GM19025 (cell line): ENCODE results near the gene KCND2.
"Not testable (repeated sequence)": the region's sequence is repeated elsewhere in the genome, so short reads cannot be mapped to it uniquely, and the experiment has no call there.

Experiments used
- ATAC-seq: cut with Tn5 transposase; IDR thresholded peaks from one replicate; pipeline ENCODE4 v1.9.1; 2021; ENCODE audit warnings: mild to moderate bottlenecking, low read depth, moderate library complexity; ENCODE audit not compliant: unreplicated experiment

The KCND2 gene

GRCh38 chr7:120272701-120273475 lies at the start of gene KCND2:
TSS of gene KCND2 (plus strand) at chr7:120273175.
- ATAC-seq, result peak; percentile 29

GRCh38 chr7:120226188-120226587 lies 46.8 kb upstream of the KCND2 start:
- no peak for ATAC-seq

GRCh38 chr7:120227255-120227654 lies 45.7 kb upstream of the KCND2 start:
- no peak for ATAC-seq

GRCh38 chr7:120229084-120229483 lies 43.9 kb upstream of the KCND2 start:
- no peak for ATAC-seq

GRCh38 chr7:120233338-120233737 lies 39.6 kb upstream of the KCND2 start:
- no peak for ATAC-seq

GRCh38 chr7:120240350-120240749 lies 32.6 kb upstream of the KCND2 start:
- not testable (repeated sequence) for ATAC-seq

- ATAC-seq, result no peak
Measured at GRCh38 chr7:120241973-120242372, 31.0 kb upstream of the KCND2 start.

- no peak for ATAC-seq
Measured at GRCh38 chr7:120254845-120255244, 18.1 kb upstream of the KCND2 start.

GRCh38 chr7:120256344-120257070 lies 16.5 kb upstream of the KCND2 start:
- ATAC-seq, result no peak

GRCh38 chr7:120259386-120259785 lies 13.6 kb upstream of the KCND2 start:
- ATAC-seq, result no peak

- no peak for ATAC-seq
Measured at GRCh38 chr7:120260111-120260510, 12.9 kb upstream of the KCND2 start.

- ATAC-seq, result peak; percentile 38
Measured at GRCh38 chr7:120272261-120272660, 714 bp upstream of the KCND2 start.

GRCh38 chr7:120273476-120273975 lies 551 bp downstream of the KCND2 start:
- ATAC-seq, result peak; percentile 57

- no peak for ATAC-seq
Measured at GRCh38 chr7:120274482-120274881, 1.5 kb downstream of the KCND2 start.

GRCh38 chr7:120274899-120275298 lies 1.9 kb downstream of the KCND2 start:
- ATAC-seq, result no peak

- ATAC-seq, result no peak
Measured at GRCh38 chr7:120276720-120277119, 3.7 kb downstream of the KCND2 start.

- no peak for ATAC-seq
Measured at GRCh38 chr7:120278773-120279172, 5.8 kb downstream of the KCND2 start.

GRCh38 chr7:120280743-120281142 lies 7.8 kb downstream of the KCND2 start:
- no peak for ATAC-seq

GRCh38 chr7:120293027-120293426 lies 20.1 kb downstream of the KCND2 start:
- no peak for ATAC-seq

GRCh38 chr7:120302190-120302589 lies 29.2 kb downstream of the KCND2 start:
- ATAC-seq, result no peak

- no peak for ATAC-seq
Measured at GRCh38 chr7:120303105-120303504, 30.1 kb downstream of the KCND2 start.

GRCh38 chr7:120304674-120305073 lies 31.7 kb downstream of the KCND2 start:
- no peak for ATAC-seq
